Activated naive CD4-positive, alpha-beta T cell treated with anti-CD3 and anti-CD28 coated beads, Interleukin-2, amount 10 ng/mL, durations not matched to agents 5 hours and 36 hours (primary cell): ENCODE results near the gene TIAL1. TPM values are rescaled to one million over a fixed set of nuclear protein-coding genes. Genes with fewer than 3 reads are reported as not detected.

Source experiments
- total RNA-seq, 2 experiments: library from RNA; stranded (reverse); gene quantifications; one replicate each; pipeline ENCODE4 v1.2.3, GENCODE V29; 2021

Gene TIAL1, protein sequence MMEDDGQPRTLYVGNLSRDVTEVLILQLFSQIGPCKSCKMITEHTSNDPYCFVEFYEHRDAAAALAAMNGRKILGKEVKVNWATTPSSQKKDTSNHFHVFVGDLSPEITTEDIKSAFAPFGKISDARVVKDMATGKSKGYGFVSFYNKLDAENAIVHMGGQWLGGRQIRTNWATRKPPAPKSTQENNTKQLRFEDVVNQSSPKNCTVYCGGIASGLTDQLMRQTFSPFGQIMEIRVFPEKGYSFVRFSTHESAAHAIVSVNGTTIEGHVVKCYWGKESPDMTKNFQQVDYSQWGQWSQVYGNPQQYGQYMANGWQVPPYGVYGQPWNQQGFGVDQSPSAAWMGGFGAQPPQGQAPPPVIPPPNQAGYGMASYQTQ
- total RNA-seq = 100 to 1,000 TPM; 156 to 161 TPM

GRCh38 chr10:119596537-119597404, at the start of gene TIAL1:
Gene TIAL1 (minus strand): TSS chr10:119596964. CDS start chr10:119596465, 499 bp downstream.

DNA sequence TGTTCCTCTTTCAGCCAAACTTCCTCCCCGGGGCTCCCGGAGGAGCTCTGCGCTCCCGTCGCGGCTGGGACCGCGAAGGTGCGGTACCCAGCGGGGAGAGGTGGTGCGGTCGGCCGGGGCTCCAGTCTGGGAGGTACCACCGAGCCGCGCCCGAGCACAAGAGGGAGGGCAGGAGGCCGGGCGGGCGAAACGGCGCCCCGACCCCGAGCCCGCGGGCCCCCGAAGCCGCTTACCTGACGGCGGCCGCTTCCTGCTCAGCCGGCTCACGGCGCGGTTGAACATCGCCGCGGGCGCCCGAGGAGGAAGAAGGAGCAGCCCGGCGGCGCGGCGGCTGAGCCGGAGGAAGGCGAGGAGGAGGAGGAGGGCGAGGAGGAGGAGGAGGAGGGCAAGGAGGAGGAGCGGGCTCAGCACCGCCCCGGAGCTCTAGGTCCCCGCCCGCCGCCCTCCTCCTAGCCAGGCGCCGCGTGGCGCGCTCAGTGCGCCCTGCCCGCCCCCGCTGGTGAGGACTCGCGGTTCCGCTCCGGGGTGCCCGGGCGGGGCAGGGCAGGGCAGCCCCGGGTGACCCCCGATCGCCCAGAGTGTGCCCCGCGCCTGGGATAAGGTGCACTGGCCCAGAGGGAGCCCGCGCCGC, 54.3 kb downstream of the TIAL1 start, which contains the start of gene RGS10:
Gene RGS10, minus strand, starts transcription at position 363 of the 631 bp plus-strand sequence. Its CDS starts 81 bp downstream, at position 282.

Other genes with a start within 250 kb of the TIAL1 start
- 100 to 1,000 TPM; 161 to 162 TPM for gene RGS10, start 54.2 kb downstream of the TIAL1 start, total RNA-seq
- 10 to 100 TPM; 23.5 to 24.9 TPM for gene BAG3, start 54.4 kb upstream of the TIAL1 start, total RNA-seq
- gene INPP5F, start 129.1 kb upstream of the TIAL1 start, total RNA-seq = 10 to 100 TPM; 10.9 TPM